ACHN (cell line): ENCODE results near the gene EEA1.

Experiments used
- DNase-seq: peaks from one replicate; pipeline ENCODE4 v3.0.0-alpha.2; 2015
- in situ Hi-C: cut with HindIII; loops from 2 replicates; pipeline ENCODE4 v1.10.0; 2017; ENCODE audit warnings: low sequenced_read_pairs, low pct_ligation_motif_present, low pct_unique_long_range_greater_than_20kb

Gene EEA1

GRCh38 chr12:92905811-92906554 is 23.1 kb downstream of the EEA1 start:
- no peak for DNase-seq
- in situ Hi-C loops, result no loop called here

DNA sequence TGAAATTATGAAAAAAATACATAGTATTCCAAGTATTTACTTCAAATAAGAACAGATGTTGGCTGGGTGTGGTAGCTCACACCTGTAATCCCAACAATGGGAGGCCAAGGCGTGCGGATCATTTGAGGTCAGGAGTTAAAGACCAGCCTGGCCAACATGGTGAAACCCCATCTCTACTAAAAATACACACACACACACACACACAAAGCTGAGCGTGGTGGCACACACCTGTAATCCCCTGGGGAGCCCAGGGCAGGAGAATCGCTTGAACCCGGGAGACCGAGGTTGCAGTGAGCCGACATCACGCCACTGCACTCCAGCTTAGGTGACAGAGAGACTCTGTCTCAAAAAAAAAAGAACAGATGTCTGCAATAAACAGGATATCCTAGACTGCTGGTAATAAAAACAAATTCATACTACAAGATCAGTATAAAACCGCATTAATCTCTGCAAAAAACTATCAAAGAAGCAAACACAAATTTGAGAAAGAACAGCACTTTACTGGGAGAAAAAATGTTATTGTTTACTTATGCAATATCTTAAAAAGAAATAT is 23.8 kb downstream of the EEA1 start:
- in situ Hi-C loops, result no loop called here
- no peak for DNase-seq

DNA sequence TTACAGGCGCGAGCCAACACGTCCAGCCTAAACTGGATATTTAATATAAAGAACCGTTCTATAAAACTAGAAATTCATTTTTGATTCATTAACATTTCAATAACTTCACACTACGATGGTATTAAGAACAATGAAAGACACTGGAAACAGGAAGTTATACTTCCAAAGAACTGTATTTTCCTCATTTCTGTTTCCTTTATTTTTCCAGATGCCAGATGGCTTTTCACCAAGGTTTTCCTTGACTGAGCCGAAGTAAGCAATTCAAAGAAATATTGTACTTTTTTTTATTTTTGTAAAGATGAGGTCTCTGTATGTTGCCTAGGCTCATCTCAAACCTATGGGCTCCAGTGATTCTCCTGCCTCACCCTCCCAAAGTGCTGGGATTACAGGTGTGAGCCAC is 28.2 kb downstream of the EEA1 start:
- no peak for DNase-seq
- in situ Hi-C loops, result no loop called here

DNA sequence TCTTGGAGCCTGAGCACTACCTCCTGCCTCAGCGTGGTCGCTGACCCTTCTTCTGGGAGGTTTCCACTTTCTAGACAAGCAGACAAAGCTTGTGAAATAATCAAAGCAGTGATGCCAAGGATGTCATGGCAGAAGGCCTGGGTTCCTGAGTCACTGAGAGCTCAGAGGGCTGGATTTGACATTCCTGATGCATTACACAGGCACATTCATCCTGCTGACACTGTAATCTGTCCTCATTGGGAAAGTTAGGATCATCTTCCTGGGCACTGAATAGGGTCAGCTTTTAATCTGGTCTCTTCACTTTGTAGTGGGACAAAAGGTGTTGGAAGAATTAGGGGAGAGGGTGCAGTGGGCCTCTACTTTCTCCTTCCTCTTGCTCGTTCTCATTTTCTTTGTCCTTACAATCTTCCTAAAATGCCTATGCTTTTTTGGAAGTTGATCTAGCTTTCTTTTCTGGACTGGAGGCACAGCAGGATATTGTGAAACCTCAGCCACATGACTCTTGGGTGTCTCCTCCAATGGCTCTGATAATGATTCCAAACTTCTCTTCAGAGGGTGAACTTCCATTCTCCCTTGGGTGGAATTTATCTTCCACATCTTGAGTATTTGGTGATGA is 29.6 kb downstream of the EEA1 start:
- in situ Hi-C loops, result no loop called here
- DNase-seq, result peak; percentile 100

DNA sequence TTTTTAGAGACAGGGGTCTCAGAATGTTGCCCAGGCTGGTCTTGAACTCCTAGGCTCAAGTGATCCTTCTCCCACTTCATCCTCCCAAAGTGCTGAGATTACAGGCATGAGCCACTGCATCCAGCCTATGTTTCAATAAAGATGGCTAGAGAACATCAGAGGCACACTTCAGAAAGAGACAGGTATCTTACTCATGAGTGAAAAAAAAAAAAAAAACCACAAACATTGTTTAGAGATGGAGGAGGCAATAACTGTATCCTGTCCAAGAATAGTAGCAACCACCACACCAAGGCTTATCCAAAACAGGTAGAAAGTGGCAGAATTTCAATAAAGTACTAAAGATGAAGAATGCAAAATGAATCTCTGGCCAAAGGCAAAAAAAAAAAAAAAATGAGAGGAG is 30.3 kb downstream of the EEA1 start:
- peak; percentile 75 for DNase-seq
- in situ Hi-C loops, result no loop called here

DNA sequence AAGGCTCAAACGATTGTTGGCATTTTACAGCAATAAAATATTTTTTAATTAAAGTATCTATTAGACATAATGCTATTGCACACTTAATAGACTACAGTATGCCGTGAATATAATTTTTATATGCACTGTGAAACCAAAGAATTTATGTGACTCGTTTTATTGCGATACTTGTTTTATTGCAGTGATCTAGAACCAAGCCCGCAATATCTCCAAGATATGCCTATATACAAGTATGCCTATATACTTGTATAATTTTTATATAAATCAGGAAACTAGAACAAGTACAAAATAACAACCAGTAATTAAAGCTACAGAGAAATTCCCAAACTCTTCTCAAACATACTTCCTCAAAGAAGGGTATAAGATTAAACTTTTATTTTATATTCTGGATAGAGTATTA is 31.3 kb downstream of the EEA1 start:
- in situ Hi-C loops, result no loop called here
- DNase-seq, result no peak

GRCh38 chr12:92890601-92891106 is 38.4 kb downstream of the EEA1 start:
- in situ Hi-C loops, result no loop called here
- no peak for DNase-seq

GRCh38 chr12:92886131-92886530 is 43.0 kb downstream of the EEA1 start:
- DNase-seq, result no peak
- in situ Hi-C loops, result no loop called here

GRCh38 chr12:92879698-92880322 is 49.3 kb downstream of the EEA1 start:
- in situ Hi-C loops, result no loop called here
- no peak for DNase-seq

DNA sequence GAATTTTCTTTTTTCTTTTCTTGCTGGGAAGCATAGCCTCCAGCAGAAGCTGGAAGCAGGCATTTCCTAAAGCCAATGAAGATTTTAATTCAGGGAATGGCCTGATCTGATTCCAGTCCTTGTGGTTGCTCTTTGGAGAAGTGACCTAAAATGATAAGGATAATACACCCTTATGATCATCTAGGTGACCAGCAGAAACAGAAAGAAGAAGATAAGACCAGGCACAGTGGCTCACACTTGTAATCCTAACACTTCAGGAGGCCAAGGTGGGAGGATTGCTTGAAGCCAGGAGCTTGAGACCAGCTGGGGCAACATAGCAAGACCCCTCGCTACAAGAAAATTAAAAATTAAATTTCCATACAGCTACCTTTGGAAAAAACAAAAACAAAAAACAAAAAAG is 51.2 kb downstream of the EEA1 start:
- no peak for DNase-seq
- in situ Hi-C loops, result no loop called here

- in situ Hi-C loops, result no loop called here
- DNase-seq, result no peak
These were observed 52.6 kb downstream of the EEA1 start for GRCh38 chr12:92876496-92876895.

GRCh38 chr12:92871116-92871515 is 58.0 kb downstream of the EEA1 start:
- in situ Hi-C loops, result no loop called here
- DNase-seq, result no peak

- no peak for DNase-seq
These were observed 62.7 kb downstream of the EEA1 start for GRCh38 chr12:92866418-92866817.

DNA sequence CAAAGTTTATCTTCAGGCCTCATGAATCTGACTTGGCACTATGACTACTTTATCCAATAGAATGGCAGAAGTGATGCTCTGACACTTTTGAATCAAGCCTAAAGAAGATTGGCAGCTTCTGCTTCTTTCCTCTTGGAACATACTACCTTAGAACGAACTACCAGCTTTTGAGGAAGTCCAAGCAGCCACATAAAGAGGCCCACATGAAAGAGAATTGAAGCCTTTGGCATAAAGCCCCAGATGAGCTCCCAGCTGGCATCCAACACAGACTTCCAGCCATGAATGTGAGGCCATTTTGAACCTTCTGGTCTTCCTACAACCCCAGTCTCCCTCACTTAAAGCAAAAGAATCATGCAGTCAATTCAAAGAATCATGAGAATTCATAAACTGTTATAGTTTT is 65.8 kb downstream of the EEA1 start:
- in situ Hi-C loops, result no loop called here
- no peak for DNase-seq

More at GRCh38 chr12:92866418-92866817, 62.7 kb downstream of the EEA1 start:
- in situ Hi-C loops, result no loop called here

- no peak for DNase-seq
- in situ Hi-C loops, result no loop called here
These were observed 67.7 kb downstream of the EEA1 start for GRCh38 chr12:92861381-92861780.

- in situ Hi-C loops, result no loop called here
These were observed 68.6 kb downstream of the EEA1 start for GRCh38 chr12:92860521-92860920.

GRCh38 chr12:92859650-92860386 is 69.3 kb downstream of the EEA1 start:
- in situ Hi-C loops, result no loop called here
- DNase-seq, result no peak

More at GRCh38 chr12:92860521-92860920, 68.6 kb downstream of the EEA1 start:
- DNase-seq, result no peak

DNA sequence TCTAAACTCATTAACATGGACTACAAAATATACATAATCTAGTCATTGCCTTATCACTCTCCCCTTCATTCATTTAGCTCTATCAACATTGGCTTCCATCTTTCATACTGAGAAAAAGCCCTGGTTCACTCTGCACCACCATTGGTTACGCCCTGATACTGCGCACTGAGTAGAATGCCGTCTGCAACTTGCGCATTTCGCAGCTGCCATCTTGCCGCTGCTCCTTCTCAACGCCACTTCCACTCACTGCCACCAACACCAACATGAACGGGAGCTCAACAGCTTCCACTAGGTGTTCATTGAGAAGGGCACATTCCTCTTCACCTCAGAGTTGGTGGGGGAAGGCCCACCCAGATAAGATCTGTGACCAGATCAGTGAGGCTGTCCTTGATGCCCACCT is 71.3 kb downstream of the EEA1 start:
- in situ Hi-C loops, result no loop called here
- DNase-seq, result no peak

DNA sequence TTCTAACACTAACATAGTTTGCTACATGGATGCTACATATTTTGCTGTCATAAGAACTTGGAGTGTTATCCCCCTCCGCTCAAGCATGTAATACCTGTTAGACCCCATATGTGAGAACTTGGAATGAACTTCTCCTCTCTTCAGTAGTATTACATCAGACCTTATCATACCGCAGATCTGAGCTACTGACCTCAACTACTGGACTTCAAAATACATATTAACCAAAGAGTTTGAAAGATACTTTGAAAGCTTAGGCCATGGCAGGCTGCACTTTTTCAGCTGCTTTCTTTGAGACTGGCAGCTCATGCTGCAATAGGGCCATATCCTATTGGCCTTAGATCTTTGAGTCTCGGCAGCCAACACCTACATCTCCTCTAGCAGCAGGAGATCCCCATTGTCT is 74.8 kb downstream of the EEA1 start:
- no peak for DNase-seq
- in situ Hi-C loops, result no loop called here
